Measurements from ENCODE around the gene ALDH6A1.

Gene ALDH6A1

GRCh38 chr14:74015176-74015575 lies 69.1 kb downstream of the ALDH6A1 start:
- no peak for DNase-seq
- Histone ChIP-seq H3K9me3 (replicated peaks; ENCODE audit: insufficient read depth, low read length) (no peaks in the 10 kb centered on the region), H2AFZ (ENCODE audit: low read length) (no peak overlapping the region), H3F3A (ENCODE audit: insufficient read depth, low read length) (no peaks in the 10 kb centered on the region), H3K4me1 (ENCODE audit: low read length) (no peaks in the 10 kb centered on the region), H3K79me2 (ENCODE audit: low read length) (no peaks in the 10 kb centered on the region), H3K36me3 (replicated peaks; ENCODE audit: insufficient read depth, low read length) (no peaks in the 10 kb centered on the region), H3K4me2 (ENCODE audit: low read depth, low read length) (no peak overlapping the region), H4K20me1 (ENCODE audit: insufficient read depth, low read length) (no peaks in the 10 kb centered on the region), H3K9me2 (replicated peaks; ENCODE audit: insufficient read depth, low read length) (no peaks in the 10 kb centered on the region), H3K27ac (ENCODE audit: low read length) (no peak overlapping the region), H3K4me3 (ENCODE audit: low read length) (no peak overlapping the region), H3K27me3 (replicated peaks; ENCODE audit: insufficient read depth, low read length) (no peaks in the 10 kb centered on the region), H3K9ac (ENCODE audit: low read length) (no peak overlapping the region)
- TF ChIP-seq EZH2 (optimal IDR thresholded peaks at IDR 0.05; ENCODE audit: low read depth, low read length): no peak
- TF ChIP-seq EZH2phosphoT487 (IDR thresholded peaks at IDR 0.05; ENCODE audit: low read length): no peak
- TF ChIP-seq, protein P1, sequence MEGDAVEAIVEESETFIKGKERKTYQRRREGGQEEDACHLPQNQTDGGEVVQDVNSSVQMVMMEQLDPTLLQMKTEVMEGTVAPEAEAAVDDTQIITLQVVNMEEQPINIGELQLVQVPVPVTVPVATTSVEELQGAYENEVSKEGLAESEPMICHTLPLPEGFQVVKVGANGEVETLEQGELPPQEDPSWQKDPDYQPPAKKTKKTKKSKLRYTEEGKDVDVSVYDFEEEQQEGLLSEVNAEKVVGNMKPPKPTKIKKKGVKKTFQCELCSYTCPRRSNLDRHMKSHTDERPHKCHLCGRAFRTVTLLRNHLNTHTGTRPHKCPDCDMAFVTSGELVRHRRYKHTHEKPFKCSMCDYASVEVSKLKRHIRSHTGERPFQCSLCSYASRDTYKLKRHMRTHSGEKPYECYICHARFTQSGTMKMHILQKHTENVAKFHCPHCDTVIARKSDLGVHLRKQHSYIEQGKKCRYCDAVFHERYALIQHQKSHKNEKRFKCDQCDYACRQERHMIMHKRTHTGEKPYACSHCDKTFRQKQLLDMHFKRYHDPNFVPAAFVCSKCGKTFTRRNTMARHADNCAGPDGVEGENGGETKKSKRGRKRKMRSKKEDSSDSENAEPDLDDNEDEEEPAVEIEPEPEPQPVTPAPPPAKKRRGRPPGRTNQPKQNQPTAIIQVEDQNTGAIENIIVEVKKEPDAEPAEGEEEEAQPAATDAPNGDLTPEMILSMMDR (IDR thresholded peaks at IDR 0.05; ENCODE audit: low read length): no peak

DNA sequence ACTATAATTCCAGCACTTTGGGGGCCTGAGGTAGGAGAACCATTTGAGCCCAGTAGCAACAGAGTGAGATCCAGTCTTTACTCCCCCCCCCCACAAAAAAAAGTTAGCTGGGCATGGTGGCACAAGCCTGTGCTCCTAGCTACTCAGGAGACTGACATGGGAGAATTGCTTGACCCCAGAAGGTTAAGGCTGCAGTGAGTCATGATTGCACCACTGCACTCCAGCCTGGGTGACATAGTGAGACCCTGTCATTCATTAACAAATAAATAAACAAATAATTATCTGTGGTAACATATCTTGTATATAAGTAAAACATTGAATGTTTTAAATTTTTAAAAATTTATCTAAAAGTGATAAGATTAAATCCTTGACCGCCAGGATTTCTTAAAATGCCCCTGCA lies 70.0 kb downstream of the ALDH6A1 start:
- Histone ChIP-seq H3K36me3 (replicated peaks; ENCODE audit: insufficient read depth, low read length) (no peaks in the 10 kb centered on the region), H3F3A (ENCODE audit: insufficient read depth, low read length) (no peaks in the 10 kb centered on the region), H2AFZ (ENCODE audit: low read length) (no peak overlapping the region), H3K4me3 (ENCODE audit: low read length) (no peak overlapping the region), H3K4me1 (ENCODE audit: low read length) (no peaks in the 10 kb centered on the region), H3K4me2 (ENCODE audit: low read depth, low read length) (no peak overlapping the region), H4K20me1 (ENCODE audit: insufficient read depth, low read length) (no peaks in the 10 kb centered on the region), H3K9ac (ENCODE audit: low read length) (no peak overlapping the region), H3K27me3 (replicated peaks; ENCODE audit: insufficient read depth, low read length) (no peaks in the 10 kb centered on the region), H3K79me2 (ENCODE audit: low read length) (no peaks in the 10 kb centered on the region), H3K9me3 (replicated peaks; ENCODE audit: insufficient read depth, low read length) (no peaks in the 10 kb centered on the region), H3K9me2 (replicated peaks; ENCODE audit: insufficient read depth, low read length) (no peaks in the 10 kb centered on the region), H3K27ac (ENCODE audit: low read length) (no peak overlapping the region)
- no peak for DNase-seq
- TF ChIP-seq, protein P1 (IDR thresholded peaks at IDR 0.05; ENCODE audit: low read length): no peak
- TF ChIP-seq EZH2 (optimal IDR thresholded peaks at IDR 0.05; ENCODE audit: low read depth, low read length): no peak
- no peak for TF ChIP-seq EZH2phosphoT487 (IDR thresholded peaks at IDR 0.05; ENCODE audit: low read length)

GRCh38 chr14:74008843-74009499 lies 75.3 kb downstream of the ALDH6A1 start:
- no peak overlapping the region for H3K9ac ChIP-seq (ENCODE audit: low read length)
- H3K27ac ChIP-seq (ENCODE audit: low read length): no peak overlapping the region
- no peaks in the 10 kb centered on the region for H3F3A ChIP-seq (ENCODE audit: insufficient read depth, low read length)
- no peaks in the 10 kb centered on the region for H3K36me3 ChIP-seq (replicated peaks; ENCODE audit: insufficient read depth, low read length)
- H4K20me1 ChIP-seq (ENCODE audit: insufficient read depth, low read length): no peaks in the 10 kb centered on the region
- no peak overlapping the region for H2AFZ ChIP-seq (ENCODE audit: low read length)
- H3K4me3 ChIP-seq (ENCODE audit: low read length): no peak overlapping the region
- DNase-seq: no peak
- H3K9me3 ChIP-seq (replicated peaks; ENCODE audit: insufficient read depth, low read length): no peaks in the 10 kb centered on the region
- no peaks in the 10 kb centered on the region for H3K9me2 ChIP-seq (replicated peaks; ENCODE audit: insufficient read depth, low read length)
- TF ChIP-seq, protein P1 (IDR thresholded peaks at IDR 0.05; ENCODE audit: low read length): no peak
- H3K4me1 ChIP-seq (ENCODE audit: low read length): no peaks in the 10 kb centered on the region
- no peaks in the 10 kb centered on the region for H3K27me3 ChIP-seq (replicated peaks; ENCODE audit: insufficient read depth, low read length)
- no peaks in the 10 kb centered on the region for H3K79me2 ChIP-seq (ENCODE audit: low read length)
- H3K4me2 ChIP-seq (ENCODE audit: low read depth, low read length): no peak overlapping the region

All from MM.1S (cell line).